Panc1 (cell line): ENCODE measurements around the gene SLCO2A1. TPM values are rescaled to one million over a fixed set of nuclear protein-coding genes. Genes with fewer than 3 reads are reported as not detected.

Source experiments
- ATAC-seq: fragments of 200-7000 bp; cut with Tn5 transposase; 2 replicates; pipeline ENCODE4 v1.9.1; 2020; ENCODE audit warnings: mild to moderate bottlenecking, moderate library complexity
- BruUV-seq: library from RNA; stranded (reverse); fragments of 400-500 nt; replicated peaks from 2 replicates; lab custom pipeline; 2021; lab: Mats Ljungman, UMichigan
- CTCF ChIA-PET: fragments of 300-600 bp; sonication (Branson Sonifier 250); formaldehyde crosslinking; loops from one replicate; lab custom pipeline; 2022; ENCODE audit warnings: antibody characterized with exemption; lab: Charles Lee
- POLR2A ChIA-PET: fragments of 300-600 bp; sonication (Branson Sonifier 250); formaldehyde crosslinking; loops from one replicate; lab custom pipeline; 2022; ENCODE audit warnings: antibody characterized with exemption; lab: Charles Lee
- DNase-seq: peaks from one replicate; pipeline ENCODE4 v3.0.0-alpha.2; 2010; ENCODE audit warnings: low read depth, low spot score
- H3K27ac ChIP-seq: 2 replicates; pipeline ENCODE4 v1.5.1; 2011; ENCODE audit warnings: mild to moderate bottlenecking, low read length, inconsistent platforms
- H3K27me3 ChIP-seq: fragments of 200-500 bp; sonication (Bioruptor generic); 2 replicates; pipeline ENCODE4 v1.6.0; 2014; ENCODE audit warnings: low read length, inconsistent platforms; ENCODE audit not compliant: control insufficient read depth, insufficient read depth
- H3K36me3 ChIP-seq: fragments of 200-500 bp; sonication (Bioruptor generic); 2 replicates; pipeline ENCODE4 v1.5.1; 2014; ENCODE audit warnings: inconsistent platforms, mild to moderate bottlenecking, low read length, moderate library complexity; ENCODE audit not compliant: control insufficient read depth, insufficient read depth
- H3K4me1 ChIP-seq: 2 replicates; pipeline ENCODE4 v1.5.1; 2011; ENCODE audit warnings: inconsistent platforms, mild to moderate bottlenecking, low read length, moderate library complexity; ENCODE audit not compliant: control insufficient read depth, insufficient read depth
- H3K4me3 ChIP-seq, 2 experiments: 2 replicates each; pipeline ENCODE4 v1.5.1; 2011 to 2012; ENCODE audit warnings: low read depth in 2 of 2, low read length in 2 of 2, mild to moderate bottlenecking in 2 of 2, inconsistent platforms in 1 of 2, moderate library complexity in 1 of 2
- H3K9me3 ChIP-seq: fragments of 200-500 bp; sonication (Bioruptor generic); 2 replicates; pipeline ENCODE4 v1.5.1; 2014; ENCODE audit warnings: low read depth, mild to moderate bottlenecking, inconsistent platforms, low read length, moderate library complexity; ENCODE audit not compliant: control insufficient read depth, insufficient read depth
- POLR2AphosphoS5 ChIP-seq: IDR thresholded peaks from 2 replicates; pipeline ENCODE4 v1.6.1; 2012; ENCODE audit warnings: mild to moderate bottlenecking, low read depth, low read length, moderate library complexity
- SIN3A ChIP-seq: IDR thresholded peaks from 2 replicates; pipeline ENCODE4 v1.6.1; 2012; ENCODE audit warnings: low read depth, mild to moderate bottlenecking, low read length, moderate library complexity, borderline replicate concordance; ENCODE audit not compliant: insufficient read depth
- TCF7L2 ChIP-seq: IDR thresholded peaks from 2 replicates; pipeline ENCODE4 v1.6.1; 2011; ENCODE audit warnings: mild to moderate bottlenecking, low read depth, low read length, inconsistent platforms
- in situ Hi-C: cut with HindIII; loops from 2 replicates; pipeline ENCODE4 v1.10.0; 2016; ENCODE audit warnings: low sequenced_read_pairs, low pct_unique_long_range_greater_than_20kb
- intact Hi-C: fragments of 100-400 bp; cut with micrococcal nuclease; formaldehyde crosslinking; loops from one replicate; pipeline ENCODE4 v1.10.0; 2022; ENCODE audit not compliant: unreplicated experiment
- total RNA-seq: library from RNA; stranded (reverse); gene quantifications from one replicate; pipeline ENCODE4 v1.2.1, GENCODE V29; 2021; ENCODE audit not compliant: unreplicated experiment
- TF ChIP-seq, protein P1 (sequence below), 2 experiments: IDR thresholded peaks; 2 replicates each; pipeline ENCODE4 v1.6.1; 2011 to 2012; ENCODE audit warnings: low read depth in 2 of 2, control low read depth in 1 of 2, low read length in 1 of 2, mild to moderate bottlenecking in 1 of 2, moderate library complexity in 1 of 2; ENCODE audit not compliant: insufficient read depth in 1 of 2
- TF ChIP-seq, protein P2 (sequence below): fragments of 450-650 bp; IDR thresholded peaks from 2 replicates; pipeline ENCODE4 v1.5.1; 2017; ENCODE audit warnings: mild to moderate bottlenecking

Gene SLCO2A1
- total RNA-seq, 1 experiment from 2014 or later, result 0.62 TPM

DNA sequence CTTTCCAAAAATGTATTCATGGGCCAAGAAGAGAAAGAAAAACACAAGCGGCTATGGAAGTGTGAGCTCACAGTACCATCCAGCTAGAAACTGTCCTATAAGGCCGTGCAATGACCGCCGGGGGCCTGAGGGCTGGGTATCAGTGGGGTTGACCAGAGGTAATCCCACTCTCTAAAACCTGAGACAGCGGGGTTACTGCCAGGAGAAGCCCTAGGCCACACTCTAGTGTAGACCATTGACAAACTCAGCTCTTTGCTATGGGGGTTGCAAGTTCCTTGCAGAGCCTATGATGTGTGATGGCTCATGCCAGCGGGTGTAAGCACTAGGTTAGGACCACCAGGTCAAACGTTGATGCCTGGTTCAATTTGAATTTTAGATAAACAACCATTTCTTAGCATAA, 25.9 kb upstream of the SLCO2A1 start:
- BruUV-seq, result no TSS peak
- Histone ChIP-seq H3K4me3 (no peak overlapping the region), H3K27me3 (no peaks in the 10 kb centered on the region), H3K27ac (no peak overlapping the region), H3K9me3 (no peaks in the 10 kb centered on the region), H3K4me1 (peaks cover 11% of the 10 kb centered on the region; the same call in 1 of the 2 replicates), H3K36me3 (no peaks in the 10 kb centered on the region)
- DNase-seq, result no peak
- in situ Hi-C loops, result no loop called here
- ChIA-PET POLR2A (no interaction called here), CTCF (no interaction called here)
- TF ChIP-seq, protein P1, sequence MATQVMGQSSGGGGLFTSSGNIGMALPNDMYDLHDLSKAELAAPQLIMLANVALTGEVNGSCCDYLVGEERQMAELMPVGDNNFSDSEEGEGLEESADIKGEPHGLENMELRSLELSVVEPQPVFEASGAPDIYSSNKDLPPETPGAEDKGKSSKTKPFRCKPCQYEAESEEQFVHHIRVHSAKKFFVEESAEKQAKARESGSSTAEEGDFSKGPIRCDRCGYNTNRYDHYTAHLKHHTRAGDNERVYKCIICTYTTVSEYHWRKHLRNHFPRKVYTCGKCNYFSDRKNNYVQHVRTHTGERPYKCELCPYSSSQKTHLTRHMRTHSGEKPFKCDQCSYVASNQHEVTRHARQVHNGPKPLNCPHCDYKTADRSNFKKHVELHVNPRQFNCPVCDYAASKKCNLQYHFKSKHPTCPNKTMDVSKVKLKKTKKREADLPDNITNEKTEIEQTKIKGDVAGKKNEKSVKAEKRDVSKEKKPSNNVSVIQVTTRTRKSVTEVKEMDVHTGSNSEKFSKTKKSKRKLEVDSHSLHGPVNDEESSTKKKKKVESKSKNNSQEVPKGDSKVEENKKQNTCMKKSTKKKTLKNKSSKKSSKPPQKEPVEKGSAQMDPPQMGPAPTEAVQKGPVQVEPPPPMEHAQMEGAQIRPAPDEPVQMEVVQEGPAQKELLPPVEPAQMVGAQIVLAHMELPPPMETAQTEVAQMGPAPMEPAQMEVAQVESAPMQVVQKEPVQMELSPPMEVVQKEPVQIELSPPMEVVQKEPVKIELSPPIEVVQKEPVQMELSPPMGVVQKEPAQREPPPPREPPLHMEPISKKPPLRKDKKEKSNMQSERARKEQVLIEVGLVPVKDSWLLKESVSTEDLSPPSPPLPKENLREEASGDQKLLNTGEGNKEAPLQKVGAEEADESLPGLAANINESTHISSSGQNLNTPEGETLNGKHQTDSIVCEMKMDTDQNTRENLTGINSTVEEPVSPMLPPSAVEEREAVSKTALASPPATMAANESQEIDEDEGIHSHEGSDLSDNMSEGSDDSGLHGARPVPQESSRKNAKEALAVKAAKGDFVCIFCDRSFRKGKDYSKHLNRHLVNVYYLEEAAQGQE (IDR thresholded peaks at IDR 0.05; ENCODE audit: insufficient read depth in 1 of 2, low read depth in 2 of 2, low read length in 1 of 2), result no peak
- TF ChIP-seq, protein P2, sequence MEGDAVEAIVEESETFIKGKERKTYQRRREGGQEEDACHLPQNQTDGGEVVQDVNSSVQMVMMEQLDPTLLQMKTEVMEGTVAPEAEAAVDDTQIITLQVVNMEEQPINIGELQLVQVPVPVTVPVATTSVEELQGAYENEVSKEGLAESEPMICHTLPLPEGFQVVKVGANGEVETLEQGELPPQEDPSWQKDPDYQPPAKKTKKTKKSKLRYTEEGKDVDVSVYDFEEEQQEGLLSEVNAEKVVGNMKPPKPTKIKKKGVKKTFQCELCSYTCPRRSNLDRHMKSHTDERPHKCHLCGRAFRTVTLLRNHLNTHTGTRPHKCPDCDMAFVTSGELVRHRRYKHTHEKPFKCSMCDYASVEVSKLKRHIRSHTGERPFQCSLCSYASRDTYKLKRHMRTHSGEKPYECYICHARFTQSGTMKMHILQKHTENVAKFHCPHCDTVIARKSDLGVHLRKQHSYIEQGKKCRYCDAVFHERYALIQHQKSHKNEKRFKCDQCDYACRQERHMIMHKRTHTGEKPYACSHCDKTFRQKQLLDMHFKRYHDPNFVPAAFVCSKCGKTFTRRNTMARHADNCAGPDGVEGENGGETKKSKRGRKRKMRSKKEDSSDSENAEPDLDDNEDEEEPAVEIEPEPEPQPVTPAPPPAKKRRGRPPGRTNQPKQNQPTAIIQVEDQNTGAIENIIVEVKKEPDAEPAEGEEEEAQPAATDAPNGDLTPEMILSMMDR, result no peak
- no peak for TF ChIP-seq SIN3A
- TF ChIP-seq TCF7L2, result no peak
- TF ChIP-seq POLR2AphosphoS5, result no peak
- intact Hi-C loops, result no loop called here
- ATAC-seq, result no peak

DNA sequence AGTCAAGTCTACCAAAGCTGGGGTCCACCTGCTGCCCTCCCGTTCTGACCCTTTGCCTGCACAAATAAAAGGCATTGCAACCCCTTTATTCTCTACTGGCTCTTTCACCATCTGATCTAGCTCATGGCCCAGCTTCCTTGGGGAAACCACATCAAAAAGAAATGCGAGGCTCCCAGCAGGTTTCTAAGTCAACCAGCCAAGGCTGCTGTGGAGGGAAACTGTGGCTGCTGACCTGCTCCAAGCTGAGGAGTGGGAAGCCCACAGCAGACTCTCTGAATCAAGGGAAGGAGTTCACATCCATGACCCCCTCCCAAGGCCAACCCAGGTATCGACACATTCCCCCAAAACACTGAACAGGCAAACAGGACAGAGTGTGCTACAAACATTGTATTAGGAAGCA, 25.2 kb upstream of the SLCO2A1 start:
- no peak for ATAC-seq
- no peaks in the 10 kb centered on the region for H3K36me3 ChIP-seq
- H3K27me3 ChIP-seq, result no peaks in the 10 kb centered on the region
- H3K4me3 ChIP-seq, result no peak overlapping the region
- TF ChIP-seq POLR2AphosphoS5 (no peak), TCF7L2 (no peak), SIN3A (no peak)
- TF ChIP-seq, protein P2, result no peak
- TF ChIP-seq, protein P1 (IDR thresholded peaks at IDR 0.05; ENCODE audit: insufficient read depth in 1 of 2, low read depth in 2 of 2, low read length in 1 of 2), result no peak
- peaks cover 11% of the 10 kb centered on the region; the same call in 1 of the 2 replicates for H3K4me1 ChIP-seq
- H3K27ac ChIP-seq, result no peak overlapping the region
- no TSS peak for BruUV-seq
- no peak for DNase-seq
- intact Hi-C loops (no loop called here), in situ Hi-C loops (no loop called here)
- no peaks in the 10 kb centered on the region for H3K9me3 ChIP-seq
- ChIA-PET POLR2A (no interaction called here), CTCF (no interaction called here)
